ENCODE measurements around the gene ADAMTS16.

ADAMTS16 gene

GRCh38 chr5:5343568-5343967 is 203.4 kb downstream of the ADAMTS16 start:
- no peak overlapping the region for H3K4me3 ChIP-seq (ENCODE audit: low read length)
- no peak for TF ChIP-seq CTCF (IDR thresholded peaks at IDR 0.05; ENCODE audit: insufficient read depth, low read depth, low read length, missing control alignments)
- no peak for DNase-seq (ENCODE audit: low read depth)

GRCh38 chr5:5344051-5344571 is 204.0 kb downstream of the ADAMTS16 start:
- DNase-seq (ENCODE audit: low read depth) = no peak
- H3K4me3 ChIP-seq (ENCODE audit: low read length) = no peak overlapping the region
- TF ChIP-seq CTCF (IDR thresholded peaks at IDR 0.05; ENCODE audit: insufficient read depth, low read depth, low read length, missing control alignments) = no peak

- no peak for DNase-seq (ENCODE audit: low read depth)
- H3K4me3 ChIP-seq (ENCODE audit: low read length) = no peak overlapping the region
- TF ChIP-seq CTCF (IDR thresholded peaks at IDR 0.05; ENCODE audit: insufficient read depth, low read depth, low read length, missing control alignments) = no peak
These were observed 204.5 kb downstream of the ADAMTS16 start for GRCh38 chr5:5344606-5345005.

GRCh38 chr5:5347442-5347841 is 207.3 kb downstream of the ADAMTS16 start:
- no peak for DNase-seq (ENCODE audit: low read depth)
- no peak for TF ChIP-seq CTCF (IDR thresholded peaks at IDR 0.05; ENCODE audit: insufficient read depth, low read depth, low read length, missing control alignments)
- no peak overlapping the region for H3K4me3 ChIP-seq (ENCODE audit: low read length)

- TF ChIP-seq CTCF (IDR thresholded peaks at IDR 0.05; ENCODE audit: insufficient read depth, low read depth, low read length, missing control alignments) = no peak
- H3K4me3 ChIP-seq (ENCODE audit: low read length) = no peak overlapping the region
- DNase-seq (ENCODE audit: low read depth) = no peak
These were observed 208.0 kb downstream of the ADAMTS16 start for GRCh38 chr5:5348135-5348534.

- no peak for DNase-seq (ENCODE audit: low read depth)
- TF ChIP-seq CTCF (IDR thresholded peaks at IDR 0.05; ENCODE audit: insufficient read depth, low read depth, low read length, missing control alignments) = no peak
- H3K4me3 ChIP-seq (ENCODE audit: low read length) = no peak overlapping the region
These were observed 208.4 kb downstream of the ADAMTS16 start for GRCh38 chr5:5348576-5348975.

- TF ChIP-seq CTCF (IDR thresholded peaks at IDR 0.05; ENCODE audit: insufficient read depth, low read depth, low read length, missing control alignments) = no peak
- H3K4me3 ChIP-seq (ENCODE audit: low read length) = no peak overlapping the region
- DNase-seq (ENCODE audit: low read depth) = no peak
These were observed 210.0 kb downstream of the ADAMTS16 start for GRCh38 chr5:5350101-5350500.
